Parathyroid adenoma (tissue), 2 donors: ENCODE data around the gene DIP2A.

Source experiments
- H2AFZ ChIP-seq: fragments of 300-600 bp; sonication (generic); one replicate; pipeline ENCODE4 v1.7.0; 2017; ENCODE audit warnings: antibody characterized with exemption, mild to moderate bottlenecking
- H3K27ac ChIP-seq: fragments of 300-600 bp; sonication (generic); one replicate; pipeline ENCODE4 v1.7.0; 2017
- H3K27me3 ChIP-seq: fragments of 300-600 bp; sonication (generic); one replicate; pipeline ENCODE4 v1.7.0; 2017; ENCODE audit warnings: low read length; ENCODE audit not compliant: control insufficient read depth, insufficient read depth
- H3K36me3 ChIP-seq: fragments of 300-600 bp; sonication (generic); one replicate; pipeline ENCODE4 v1.7.0; 2017; ENCODE audit warnings: low read length; ENCODE audit not compliant: control insufficient read depth, insufficient read depth
- H3K4me1 ChIP-seq: fragments of 300-600 bp; sonication (generic); one replicate; pipeline ENCODE4 v1.7.0; 2017; ENCODE audit warnings: control low read depth
- H3K4me2 ChIP-seq: fragments of 300-600 bp; sonication (generic); one replicate; pipeline ENCODE4 v1.7.0; 2017; ENCODE audit warnings: low read length
- H3K4me3 ChIP-seq: fragments of 300-600 bp; sonication (generic); one replicate; pipeline ENCODE4 v1.7.0; 2017; ENCODE audit warnings: low read depth, low read length
- H3K79me2 ChIP-seq: fragments of 300-600 bp; sonication (generic); one replicate; pipeline ENCODE4 v1.7.0; 2017; ENCODE audit warnings: control low read depth
- H3K9ac ChIP-seq: fragments of 300-600 bp; sonication (generic); one replicate; pipeline ENCODE4 v1.7.0; 2017; ENCODE audit warnings: mild to moderate bottlenecking
- H3K9me3 ChIP-seq: fragments of 300-600 bp; sonication (generic); one replicate; pipeline ENCODE4 v1.7.0; 2017; ENCODE audit warnings: low read length; ENCODE audit not compliant: control insufficient read depth
- CTCF ChIP-seq: fragments of 300-600 bp; sonication (generic); IDR thresholded peaks from one replicate; pipeline ENCODE4 v1.7.0; 2017; ENCODE audit warnings: antibody characterized with exemption, mild to moderate bottlenecking
- donor health status: primary hyperparathyroidism.

The DIP2A gene

GRCh38 chr21:46551636-46552241, 93.0 kb downstream of the DIP2A start:
- Histone ChIP-seq H3K4me1 (no peaks in the 10 kb centered on the region), H3K27ac (no peak overlapping the region), H3K27me3 (no peaks in the 10 kb centered on the region), H2AFZ (no peak overlapping the region), H3K9ac (no peak overlapping the region), H3K36me3 (no peaks in the 10 kb centered on the region), H3K9me3 (no peaks in the 10 kb centered on the region), H3K4me3 (no peak overlapping the region), H3K79me2 (no peaks in the 10 kb centered on the region), H3K4me2 (no peak overlapping the region)
- TF ChIP-seq CTCF = no peak

DNA sequence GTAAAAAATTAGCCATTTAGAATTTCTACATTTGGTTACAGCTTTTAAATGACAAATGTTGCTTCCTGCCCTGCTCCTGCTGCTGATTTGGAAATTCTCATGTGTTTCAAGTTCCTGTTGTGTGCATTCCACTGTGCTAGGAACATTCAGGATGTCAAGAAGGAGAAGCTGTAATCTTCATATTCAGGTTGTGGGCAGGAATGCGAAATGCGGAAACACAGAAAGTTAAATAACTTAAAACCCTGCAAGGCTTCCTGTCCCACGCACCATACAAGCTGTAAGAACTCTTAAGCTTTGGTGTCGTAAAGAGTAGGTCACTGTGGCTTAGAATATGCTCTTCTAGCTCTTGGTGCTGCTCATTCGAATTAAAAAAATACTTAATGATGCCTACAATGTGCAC, 93.6 kb downstream of the DIP2A start:
- H3K79me2 ChIP-seq = no peaks in the 10 kb centered on the region
- no peak overlapping the region for H3K4me2 ChIP-seq
- H2AFZ ChIP-seq = no peak overlapping the region
- H3K4me3 ChIP-seq = no peak overlapping the region
- no peak for TF ChIP-seq CTCF
- H3K4me1 ChIP-seq = no peaks in the 10 kb centered on the region
- H3K27ac ChIP-seq = no peak overlapping the region
- no peaks in the 10 kb centered on the region for H3K27me3 ChIP-seq
- no peaks in the 10 kb centered on the region for H3K9me3 ChIP-seq
- no peak overlapping the region for H3K9ac ChIP-seq
- no peaks in the 10 kb centered on the region for H3K36me3 ChIP-seq

DNA sequence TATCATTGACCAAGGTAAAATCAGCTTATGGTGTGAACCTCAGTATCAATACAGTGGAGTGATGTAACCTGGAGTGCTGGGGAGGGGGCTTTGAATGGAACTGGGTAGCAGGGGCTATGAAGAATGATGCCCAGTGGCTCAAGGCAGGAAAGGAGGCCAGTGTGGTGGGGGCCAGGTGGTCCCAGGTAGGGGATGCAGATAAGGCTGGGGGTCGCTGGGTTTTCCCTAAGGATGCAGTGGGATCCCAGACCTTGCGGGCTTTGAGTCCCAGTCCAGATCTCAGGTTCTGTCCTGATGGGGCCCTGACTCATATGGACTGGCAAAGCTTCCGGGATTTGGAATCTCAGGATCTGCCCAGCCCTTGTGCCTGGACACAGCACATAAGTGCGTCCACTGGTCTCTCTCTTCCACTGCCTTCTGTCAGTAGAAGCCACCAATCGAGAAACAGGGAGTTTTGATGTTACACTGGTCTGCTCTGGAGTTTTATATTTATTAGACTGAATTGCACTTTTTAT, 94.2 kb downstream of the DIP2A start:
- Histone ChIP-seq H3K79me2 (no peaks in the 10 kb centered on the region), H3K36me3 (no peaks in the 10 kb centered on the region), H3K4me2 (no peak overlapping the region), H3K4me1 (no peaks in the 10 kb centered on the region), H3K9ac (no peak overlapping the region), H2AFZ (no peak overlapping the region), H3K4me3 (no peak overlapping the region), H3K9me3 (no peaks in the 10 kb centered on the region), H3K27me3 (no peaks in the 10 kb centered on the region), H3K27ac (no peak overlapping the region)
- TF ChIP-seq CTCF = no peak

GRCh38 chr21:46553993-46554392, 95.3 kb downstream of the DIP2A start:
- no peaks in the 10 kb centered on the region for H3K79me2 ChIP-seq
- H3K9me3 ChIP-seq = no peaks in the 10 kb centered on the region
- H3K27ac ChIP-seq = no peak overlapping the region
- H3K4me2 ChIP-seq = no peak overlapping the region
- H3K36me3 ChIP-seq = no peaks in the 10 kb centered on the region
- no peak for TF ChIP-seq CTCF
- no peak overlapping the region for H3K4me3 ChIP-seq
- H3K27me3 ChIP-seq = no peaks in the 10 kb centered on the region
- H2AFZ ChIP-seq = no peak overlapping the region
- H3K4me1 ChIP-seq = no peaks in the 10 kb centered on the region
- H3K9ac ChIP-seq = no peak overlapping the region
